ENCODE measurements around the gene TMEM72. TPM values are rescaled to one million over a fixed set of nuclear protein-coding genes. Genes with fewer than 3 reads are reported as not detected.

The TMEM72 gene
- total and polyA plus RNA-seq, 2 donors (not counting 3 experiments of a cell fraction or from before 2014, with no cell fraction given), result not detected

DNA sequence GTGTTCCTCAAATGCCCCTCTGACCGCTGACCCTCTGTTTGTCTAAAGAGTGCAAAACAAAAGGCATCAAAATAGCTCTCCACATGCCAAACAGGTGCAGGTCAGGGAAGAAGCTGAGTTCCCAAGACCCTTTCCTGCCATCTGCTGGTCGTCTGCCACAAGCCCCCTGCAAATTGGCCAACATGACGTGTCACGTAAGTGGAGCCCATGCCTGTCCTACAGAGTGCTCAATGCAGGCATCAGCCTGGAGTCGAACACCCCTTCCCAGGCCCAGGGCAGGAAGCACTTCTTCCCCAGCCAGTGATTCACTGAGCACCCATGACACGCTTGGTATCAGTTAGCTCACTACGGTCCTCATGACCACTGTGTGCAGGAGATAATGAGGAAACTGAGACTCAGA lies 14.1 kb downstream of the TMEM72 start:
- TF ChIP-seq MYC (IDR thresholded peaks at IDR 0.05; ENCODE audit: low read depth, low read length) (no peak), EZH2 (IDR thresholded peaks at IDR 0.05; ENCODE audit: borderline replicate concordance, low read depth, low read length, severe bottlenecking) (no peak), JUN (IDR thresholded peaks at IDR 0.05; ENCODE audit: borderline replicate concordance, insufficient read depth, insufficient read length, low read depth) (no peak), POLR2A (IDR thresholded peaks at IDR 0.05; ENCODE audit: low read depth, low read length) (no peak), POLR2AphosphoS5 (IDR thresholded peaks at IDR 0.05; ENCODE audit: insufficient read depth, low read depth, low read length) (no peak)
- TF ChIP-seq, protein P1, sequence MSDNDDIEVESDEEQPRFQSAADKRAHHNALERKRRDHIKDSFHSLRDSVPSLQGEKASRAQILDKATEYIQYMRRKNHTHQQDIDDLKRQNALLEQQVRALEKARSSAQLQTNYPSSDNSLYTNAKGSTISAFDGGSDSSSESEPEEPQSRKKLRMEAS (IDR thresholded peaks at IDR 0.05; ENCODE audit: insufficient read depth, insufficient read length), result no peak
- intact Hi-C loops (cut with micrococcal nuclease), result no loop called here
- Histone ChIP-seq H3K4me1 (ENCODE audit: control insufficient read depth, extremely low read depth, insufficient read depth, low read length) (no peaks in the 10 kb centered on the region), H3K36me3 (ENCODE audit: control insufficient read depth in 2 of 2, extremely low read depth in 1 of 2, insufficient read depth in 2 of 2, low read length in 2 of 2) (no peaks in the 10 kb centered on the region), H3K9me3 (replicated peaks; ENCODE audit: control insufficient read depth, insufficient read depth, low read length) (no peaks in the 10 kb centered on the region), H3K79me2 (ENCODE audit: control insufficient read depth, insufficient read depth, low read length) (no peaks in the 10 kb centered on the region), H4K20me1 (replicated peaks; ENCODE audit: control insufficient read depth, extremely low read depth, insufficient read depth, low read length) (no peaks in the 10 kb centered on the region), H3K4me2 (ENCODE audit: insufficient read depth, low read length) (no peak overlapping the region), H3K27me3 (ENCODE audit: control insufficient read depth in 2 of 2, insufficient read depth in 2 of 2, low read length in 2 of 2) (no peaks in the 10 kb centered on the region), H3K4me3 (replicated peaks in 1 of 3; ENCODE audit: insufficient read depth in 1 of 3, low read depth in 1 of 3, low read length in 3 of 3) (no peak overlapping the region), H3K9ac (replicated peaks; ENCODE audit: extremely low read depth, insufficient read depth, low read length) (no peak overlapping the region), H3K27ac (ENCODE audit: insufficient read depth, low read depth, low read length) (no peak overlapping the region), H3K9me1 (replicated peaks; ENCODE audit: control insufficient read depth, extremely low read depth, insufficient read depth, low read length) (no peaks in the 10 kb centered on the region), H2AFZ (ENCODE audit: low read depth, low read length) (no peak overlapping the region)
- FAIRE-seq (no peak), DNase-seq (ENCODE audit: low read depth, low spot score) (no peak)
- dilution Hi-C loops (cut with MboI; ENCODE audit: extremely low pct_ligation_motif_present, low sequenced_read_pairs), result no loop called here
- ChIA-PET POLR2A (no interaction called here), CTCF (no interaction called here)
- BruUV-seq (replicated peaks), result no TSS peak

DNA sequence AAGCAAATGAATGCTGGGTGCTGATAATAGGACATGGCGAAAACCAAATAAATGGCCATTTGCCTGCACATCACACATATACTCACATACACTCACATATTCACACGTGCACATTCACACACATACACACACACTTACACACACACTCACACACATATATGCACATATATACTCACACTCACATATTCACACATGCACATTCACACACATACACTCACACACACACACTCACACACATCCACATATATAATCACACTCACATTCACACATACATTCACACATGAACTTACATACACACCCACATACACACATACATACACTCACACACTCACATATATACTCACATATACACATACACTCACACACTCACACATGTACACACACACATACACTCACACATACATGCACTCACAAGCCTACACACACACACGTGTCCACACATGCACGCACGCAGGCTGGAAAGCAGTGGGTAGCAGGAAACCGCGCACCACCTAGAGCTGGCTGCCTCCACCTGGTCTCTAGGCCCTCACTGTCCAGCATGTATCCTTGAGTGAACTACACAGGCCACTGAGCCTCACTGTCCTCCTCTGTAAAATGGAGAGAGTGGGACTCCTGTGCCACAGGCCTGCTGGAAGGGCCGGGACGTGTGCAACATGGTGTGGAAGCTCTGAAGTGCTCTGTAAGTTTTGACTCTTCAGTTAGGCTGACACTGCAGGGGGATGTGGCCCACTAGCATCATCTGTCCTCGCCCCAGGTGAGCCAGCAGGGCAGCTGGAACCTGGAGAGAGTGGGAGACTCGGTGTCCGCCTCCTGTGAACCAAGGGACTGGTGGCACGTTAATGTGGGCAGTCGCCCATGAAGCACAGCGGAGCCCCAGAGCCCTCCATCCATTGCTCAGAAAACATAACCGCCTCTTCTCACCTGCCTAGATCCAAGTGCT lies 14.9 kb downstream of the TMEM72 start:
- no peaks in the 10 kb centered on the region for H3K27me3 ChIP-seq (ENCODE audit: control insufficient read depth in 2 of 2, insufficient read depth in 2 of 2, low read length in 2 of 2)
- FAIRE-seq (no peak), DNase-seq (ENCODE audit: low read depth, low spot score) (no peak)
- no peaks in the 10 kb centered on the region for H3K4me1 ChIP-seq (ENCODE audit: control insufficient read depth, extremely low read depth, insufficient read depth, low read length)
- H3K9ac ChIP-seq (replicated peaks; ENCODE audit: extremely low read depth, insufficient read depth, low read length), result no peak overlapping the region
- no peaks in the 10 kb centered on the region for H3K9me1 ChIP-seq (replicated peaks; ENCODE audit: control insufficient read depth, extremely low read depth, insufficient read depth, low read length)
- dilution Hi-C loops (cut with MboI; ENCODE audit: extremely low pct_ligation_motif_present, low sequenced_read_pairs) (no loop called here), intact Hi-C loops (cut with micrococcal nuclease) (no loop called here)
- BruUV-seq (replicated peaks), result no TSS peak
- no peak overlapping the region for H2AFZ ChIP-seq (ENCODE audit: low read depth, low read length)
- no peaks in the 10 kb centered on the region for H3K9me3 ChIP-seq (replicated peaks; ENCODE audit: control insufficient read depth, insufficient read depth, low read length)
- TF ChIP-seq EZH2 (IDR thresholded peaks at IDR 0.05; ENCODE audit: borderline replicate concordance, low read depth, low read length, severe bottlenecking) (no peak), JUN (IDR thresholded peaks at IDR 0.05; ENCODE audit: borderline replicate concordance, insufficient read depth, insufficient read length, low read depth) (no peak), MYC (IDR thresholded peaks at IDR 0.05; ENCODE audit: low read depth, low read length) (no peak), CTCF (IDR thresholded peaks at IDR 0.05; ENCODE audit: extremely low read depth in 1 of 2, insufficient read depth in 1 of 2, low read depth in 1 of 2, low read length in 2 of 2) (no peak), POLR2AphosphoS5 (IDR thresholded peaks at IDR 0.05; ENCODE audit: insufficient read depth, low read depth, low read length) (no peak), GATA2 (IDR thresholded peaks at IDR 0.05; ENCODE audit: insufficient read depth, insufficient read length, low read depth, low read length) (no peak), POLR2A (IDR thresholded peaks at IDR 0.05; ENCODE audit: low read depth, low read length) (no peak), FOS (IDR thresholded peaks at IDR 0.05; ENCODE audit: borderline replicate concordance, insufficient read depth, low read length) (no peak)
- TF ChIP-seq, protein P1 (IDR thresholded peaks at IDR 0.05; ENCODE audit: insufficient read depth, insufficient read length), result no peak
- no peaks in the 10 kb centered on the region for H4K20me1 ChIP-seq (replicated peaks; ENCODE audit: control insufficient read depth, extremely low read depth, insufficient read depth, low read length)
- H3K4me3 ChIP-seq (replicated peaks in 1 of 3; ENCODE audit: insufficient read depth in 1 of 3, low read depth in 1 of 3, low read length in 3 of 3), result no peak overlapping the region
- no peaks in the 10 kb centered on the region for H3K36me3 ChIP-seq (ENCODE audit: control insufficient read depth in 2 of 2, extremely low read depth in 1 of 2, insufficient read depth in 2 of 2, low read length in 2 of 2)
- H3K27ac ChIP-seq (ENCODE audit: insufficient read depth, low read depth, low read length), result no peak overlapping the region
- ChIA-PET POLR2A (no interaction called here), CTCF (no interaction called here)
- no peaks in the 10 kb centered on the region for H3K79me2 ChIP-seq (ENCODE audit: control insufficient read depth, insufficient read depth, low read length)
- no peak overlapping the region for H3K4me2 ChIP-seq (ENCODE audit: insufficient read depth, low read length)
